ENCODE measurements around the gene CYB5R3.

CYB5R3 gene

GRCh38 chr22:42642806-42643633, 6.2 kb downstream of the CYB5R3 start:
- no peak for TF ChIP-seq CTCF (IDR thresholded peaks at IDR 0.05; ENCODE audit: borderline replicate concordance, insufficient read depth, low read depth, low read length)
- no peak overlapping the region for H3K4me3 ChIP-seq (ENCODE audit: low read depth, low read length)

- no peak for TF ChIP-seq CTCF (IDR thresholded peaks at IDR 0.05; ENCODE audit: borderline replicate concordance, insufficient read depth, low read depth, low read length)
Observed at GRCh38 chr22:42641801-42642413, 7.3 kb downstream of the CYB5R3 start.

GRCh38 chr22:42639541-42640241, 9.5 kb downstream of the CYB5R3 start:
- TF ChIP-seq CTCF (IDR thresholded peaks at IDR 0.05; ENCODE audit: borderline replicate concordance, insufficient read depth, low read depth, low read length), result no peak
- no peak overlapping the region for H3K4me3 ChIP-seq (ENCODE audit: low read depth, low read length)

More at GRCh38 chr22:42641801-42642413, 7.3 kb downstream of the CYB5R3 start:
- H3K4me3 ChIP-seq (ENCODE audit: low read depth, low read length), result no peak overlapping the region

DNA sequence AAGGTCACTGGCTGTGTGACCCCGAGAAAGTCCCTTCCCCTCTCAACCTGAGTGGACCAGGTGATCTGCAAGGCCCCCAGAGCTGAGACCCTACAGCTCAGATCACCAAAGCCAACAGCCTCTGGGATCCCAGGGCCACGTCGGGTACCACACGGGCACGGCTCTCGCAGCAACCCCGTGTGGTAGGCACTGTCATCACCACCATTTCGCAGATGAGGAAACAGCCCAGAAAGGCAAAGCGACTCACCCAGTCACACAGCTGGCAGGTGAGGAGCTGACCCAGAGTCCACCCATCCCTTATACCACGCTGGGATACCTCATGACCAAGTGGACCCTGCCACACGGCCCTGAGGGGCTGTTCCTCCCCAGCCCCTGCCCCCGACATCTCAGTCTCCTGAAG, 11.6 kb downstream of the CYB5R3 start:
- TF ChIP-seq CTCF (IDR thresholded peaks at IDR 0.05; ENCODE audit: borderline replicate concordance, insufficient read depth, low read depth, low read length), result no peak
- H3K4me3 ChIP-seq (ENCODE audit: low read depth, low read length), result no peak overlapping the region

- no peak overlapping the region for H3K4me3 ChIP-seq (ENCODE audit: low read depth, low read length)
- TF ChIP-seq CTCF (IDR thresholded peaks at IDR 0.05; ENCODE audit: borderline replicate concordance, insufficient read depth, low read depth, low read length), result no peak
Observed at GRCh38 chr22:42636506-42636905, 12.7 kb downstream of the CYB5R3 start.

- TF ChIP-seq CTCF (IDR thresholded peaks at IDR 0.05; ENCODE audit: borderline replicate concordance, insufficient read depth, low read depth, low read length), result no peak
- H3K4me3 ChIP-seq (ENCODE audit: low read depth, low read length), result no peak overlapping the region
Observed at GRCh38 chr22:42635531-42635930, 13.7 kb downstream of the CYB5R3 start.

Measured in GM12875 (cell line).